ENCODE data around the gene DNM3. TPM values are rescaled to one million over a fixed set of nuclear protein-coding genes. Genes with fewer than 3 reads are reported as not detected.

DNM3 gene
- total and polyA plus RNA-seq, 2 of the 8 experiments (the other 6 are each of a cell fraction or from before 2014, with no cell fraction given), result 2.0 to 8.5 TPM

DNA sequence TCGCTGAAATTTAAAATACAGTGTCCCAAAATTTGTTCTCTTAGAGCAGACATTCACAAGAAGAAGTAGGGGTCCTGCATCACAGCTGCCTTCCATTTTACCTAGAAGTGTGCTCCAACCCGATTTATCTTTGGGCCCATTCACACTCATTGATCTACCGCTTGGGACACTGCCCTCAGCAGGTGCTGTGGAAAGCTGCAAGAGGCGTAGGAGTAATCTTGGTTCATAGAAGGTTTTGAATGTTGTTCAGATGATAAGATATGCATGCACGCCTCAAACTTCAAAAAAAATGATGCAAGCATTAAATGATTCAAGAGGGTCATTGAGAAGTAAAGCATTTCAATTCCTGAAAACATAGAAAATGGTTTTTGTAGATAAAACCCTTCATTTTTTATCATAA is 560.6 kb downstream of the DNM3 start:
- Histone ChIP-seq H3K9me3 (ENCODE audit: insufficient read depth in 2 of 2, low read depth in 1 of 2, low read length in 1 of 2) (no peaks in the 10 kb centered on the region), H3K14ac (ENCODE audit: insufficient read length) (no peak overlapping the region), H4K5ac (ENCODE audit: insufficient read length, low read depth, low read length) (no peak overlapping the region), H3K36me3 (ENCODE audit: control insufficient read depth in 2 of 4, insufficient read depth in 4 of 4, low read length in 3 of 4) (no peaks in the 10 kb centered on the region), H3K4ac (replicated peaks; ENCODE audit: insufficient read length, low read depth, low read length) (no peak overlapping the region), H3K27me3 (replicated peaks in 1 of 4; ENCODE audit: control insufficient read depth in 3 of 4, extremely low read depth in 1 of 4, insufficient read depth in 3 of 4, low read length in 3 of 4) (no peaks in the 10 kb centered on the region), H3K23ac (ENCODE audit: insufficient read length) (no peak overlapping the region), H4K8ac (ENCODE audit: extremely low read depth, insufficient read depth, low read length) (no peak overlapping the region), H2BK5ac (ENCODE audit: low read depth, low read length) (no peak overlapping the region), H2BK120ac (replicated peaks; ENCODE audit: low read depth, low read length) (no peak overlapping the region), H2BK20ac (ENCODE audit: low read length) (no peak overlapping the region), H3K9ac (replicated peaks in 1 of 4; ENCODE audit: extremely low read depth in 1 of 4, low read depth in 3 of 4, low read length in 3 of 4) (no peak overlapping the region), H4K91ac (replicated peaks; ENCODE audit: insufficient read length, low read length) (no peak overlapping the region), H4K20me1 (replicated peaks in 1 of 2; ENCODE audit: control insufficient read depth in 1 of 2, insufficient read depth in 2 of 2, low read length in 2 of 2) (no peaks in the 10 kb centered on the region), H2AFZ (ENCODE audit: low read length) (no peak overlapping the region), H3K4me2 (ENCODE audit: insufficient read depth in 1 of 2, low read depth in 2 of 2, low read length in 2 of 2) (no peak overlapping the region), H2AK5ac (ENCODE audit: low read depth, low read length) (no peak overlapping the region), H3K18ac (ENCODE audit: extremely low read depth, low read length) (no peak overlapping the region), H2BK12ac (ENCODE audit: low read depth, low read length) (no peak overlapping the region), H3K4me3 (ENCODE audit: extremely low read depth in 1 of 4, insufficient read depth in 2 of 4, low read depth in 3 of 4, low read length in 4 of 4) (no peak overlapping the region), H2BK15ac (ENCODE audit: low read length) (no peak overlapping the region), H3K79me1 (ENCODE audit: low read depth, low read length) (no peaks in the 10 kb centered on the region), H3K56ac (replicated peaks; ENCODE audit: insufficient read length, low read depth, low read length) (no peak overlapping the region), H3K27ac (ENCODE audit: low read depth, low read length) (no peak overlapping the region), H3K79me2 (ENCODE audit: control insufficient read depth in 1 of 2, insufficient read depth in 2 of 2, low read length in 2 of 2) (no peaks in the 10 kb centered on the region), H3K23me2 (ENCODE audit: low read depth, low read length) (no peaks in the 10 kb centered on the region), H3K4me1 (replicated peaks in 1 of 4; ENCODE audit: control insufficient read depth in 3 of 4, insufficient read depth in 4 of 4, low read length in 3 of 4) (peaks cover 2 to 5% (median 3%) of the 10 kb centered on the region in 4 experiments; a peak in 4 of 7 replicates)
- ChIA-PET CTCF (ENCODE audit: partially characterized antibody) (interaction anchor here (0.7 to 4.2 kb wide), 22 partner anchors 9 to 602 kb away, joined by 3 to 32 read pairs (median 4); no protein-coding TSS in a partner anchor), POLR2A (ENCODE audit: partially characterized antibody) (no interaction called here)
- TF ChIP-seq, protein P1, sequence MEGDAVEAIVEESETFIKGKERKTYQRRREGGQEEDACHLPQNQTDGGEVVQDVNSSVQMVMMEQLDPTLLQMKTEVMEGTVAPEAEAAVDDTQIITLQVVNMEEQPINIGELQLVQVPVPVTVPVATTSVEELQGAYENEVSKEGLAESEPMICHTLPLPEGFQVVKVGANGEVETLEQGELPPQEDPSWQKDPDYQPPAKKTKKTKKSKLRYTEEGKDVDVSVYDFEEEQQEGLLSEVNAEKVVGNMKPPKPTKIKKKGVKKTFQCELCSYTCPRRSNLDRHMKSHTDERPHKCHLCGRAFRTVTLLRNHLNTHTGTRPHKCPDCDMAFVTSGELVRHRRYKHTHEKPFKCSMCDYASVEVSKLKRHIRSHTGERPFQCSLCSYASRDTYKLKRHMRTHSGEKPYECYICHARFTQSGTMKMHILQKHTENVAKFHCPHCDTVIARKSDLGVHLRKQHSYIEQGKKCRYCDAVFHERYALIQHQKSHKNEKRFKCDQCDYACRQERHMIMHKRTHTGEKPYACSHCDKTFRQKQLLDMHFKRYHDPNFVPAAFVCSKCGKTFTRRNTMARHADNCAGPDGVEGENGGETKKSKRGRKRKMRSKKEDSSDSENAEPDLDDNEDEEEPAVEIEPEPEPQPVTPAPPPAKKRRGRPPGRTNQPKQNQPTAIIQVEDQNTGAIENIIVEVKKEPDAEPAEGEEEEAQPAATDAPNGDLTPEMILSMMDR (IDR thresholded peaks at IDR 0.05; ENCODE audit: control extremely low read depth in 1 of 3, insufficient read depth in 1 of 3, low read depth in 1 of 3, low read length in 3 of 3), result peak; percentile 57 to 73 (median 67)
- TF ChIP-seq RAD21 (IDR thresholded peaks at IDR 0.05 in 1 of 2, conservative IDR thresholded peaks at IDR 0.05 in 1 of 2; ENCODE audit: low read depth in 2 of 2, low read length in 2 of 2) (peak; percentile 69 to 75), RBBP5 (IDR thresholded peaks at IDR 0.05; ENCODE audit: borderline replicate concordance, low read depth, low read length) (no peak)
- WGBS, 2 experiments (ENCODE audit: extremely low coverage in 1 of 2, insufficient coverage in 1 of 2, insufficient read length in 1 of 2, insufficient replicate concordance in 2 of 2, low coverage in 1 of 2, low lambda C conversion rate in 2 of 2, missing lambda C conversion rate in 1 of 2), result 55% methylated on average over 5 of the region's 5 CpGs; no CpG with 5 or more reads in 1 of the 2 experiments
- FAIRE-seq (peak; percentile 87), DNase-seq (ENCODE audit: low read depth in 1 of 2, low spot score in 2 of 2) (no peak)

Measured in H1 (cell line).